Right cardiac atrium (tissue), 5 donors: ENCODE measurements around the gene PLCE1. TPM values are rescaled to one million over a fixed set of nuclear protein-coding genes. Genes with fewer than 3 reads are reported as not detected.

ENCODE experiments used
- ATAC-seq, 2 donors: fragments of 200-7000 bp; cut with Tn5 transposase; one replicate each; pipeline versions ENCODE4 v1.8.0 to v1.9.1; 2020; ENCODE audit warnings: moderate library complexity in 2 of 2, mild to moderate bottlenecking in 1 of 2
- DNase-seq, 3 donors: peaks; one replicate each; pipeline ENCODE4 v3.0.0-alpha.2; 2020
- H3K27ac ChIP-seq: one replicate; pipeline ENCODE4 v1.5.1; 2013; ENCODE audit warnings: mild to moderate bottlenecking, low read length, control low read depth, moderate library complexity
- H3K27me3 ChIP-seq: one replicate; pipeline ENCODE4 v1.6.1; 2013; ENCODE audit not compliant: control insufficient read depth, insufficient read depth
- H3K4me1 ChIP-seq: one replicate; pipeline ENCODE4 v1.6.1; 2013; ENCODE audit warnings: low read length; ENCODE audit not compliant: control insufficient read depth, insufficient read depth
- H3K4me3 ChIP-seq: one replicate; pipeline ENCODE4 v1.5.1; 2013; ENCODE audit warnings: low read length, control low read depth
- H3K9me3 ChIP-seq: one replicate; pipeline ENCODE4 v1.6.1; 2013; ENCODE audit warnings: low read length; ENCODE audit not compliant: control insufficient read depth
- WGBS: extraction: QIAGEN DNeasy Blood & Tissue Kit; methylation state at CpG from one replicate; pipeline ENCODE4 v1.1.7; 2013; 5-methylcytosine and 5-hydroxymethylcytosine counted together
- intact Hi-C, 4 donors: fragments of 100-400 bp; cut with DNase I; formaldehyde crosslinking; loops; one replicate each; pipeline versions ENCODE4 v1.11.0 to v1.14.0; 2022 to 2023
- polyA plus RNA-seq: library from polyadenylated mRNA; stranded (reverse); fragments of 200-250 nt; gene quantifications from one replicate; pipeline ENCODE4 v1.2.3, GENCODE V29; 2013
- total RNA-seq, 4 donors: library from RNA; stranded (reverse); fragmentation: NEBNext Ultra II Directional; extraction: Animal tissue kit (Norgen Biotek cat#: 25700); gene quantifications; one replicate each; pipeline ENCODE4 v1.2.1, GENCODE V29; 2021
- donor health status: healthy with polysubstance abuse.
- donor health status: DM: no; HTN: yes; CAD: no.
- donor health status: DM: no; HTN: no; CAD: no.
- donor health status: DM: no; HTN: yes; CAD: no; lungs with severe emphysema.
- donor health status: DM: yes; HTN: yes; CAD: no.

Gene PLCE1
- total and polyA plus RNA-seq, 5 donors, result 6.0 to 23.4 (median 20.9) TPM

GRCh38 chr10:94042001-94042833 is 48.5 kb downstream of the PLCE1 start:
- intact Hi-C loops, result no loop called here
- ATAC-seq, result peak; percentile 45 to 69
- no peaks in the 10 kb centered on the region for H3K27me3 ChIP-seq

GRCh38 chr10:94042834-94043175 is 49.1 kb downstream of the PLCE1 start:
- ATAC-seq (no peak), DNase-seq (no peak)
- peaks cover 1% of the 10 kb centered on the region for H3K4me1 ChIP-seq
- no peaks in the 10 kb centered on the region for H3K27me3 ChIP-seq
- H3K9me3 ChIP-seq, result no peaks in the 10 kb centered on the region
- H3K4me3 ChIP-seq, result no peak overlapping the region
- intact Hi-C loops, result no loop called here
- 77% methylated on average over 4 of the region's 4 CpGs for WGBS
- no peak overlapping the region for H3K27ac ChIP-seq

More at GRCh38 chr10:94042001-94042833, 48.5 kb downstream of the PLCE1 start:
- DNase-seq, result no peak
- Histone ChIP-seq H3K4me3 (no peak overlapping the region), H3K9me3 (no peaks in the 10 kb centered on the region), H3K27ac (no peak overlapping the region), H3K4me1 (peaks cover 5% of the 10 kb centered on the region)
- WGBS, result 57% methylated on average over 3 of the region's 3 CpGs

Other genes starting within 250 kb of the PLCE1 start
- gene LGI1, start 236.0 kb upstream of the PLCE1 start, total RNA-seq, result under 1 TPM in 3 of 4 donors, not detected in 1; 0.21 to 0.57 (median 0.45) TPM
- gene LGI1, start 236.0 kb upstream of the PLCE1 start, polyA plus RNA-seq, result 0.68 TPM
- gene SLC35G1, start 100.0 kb upstream of the PLCE1 start, total RNA-seq, result 1 to 10 TPM; 4.4 to 6.3 (median 5.3) TPM
- gene SLC35G1, start 100.0 kb upstream of the PLCE1 start, polyA plus RNA-seq, result 3.8 TPM